HG02938 (cell line): ENCODE measurements around the gene UBAC1.
A peak's percentile ranks its signal among the peaks of the same experiment; 100 is the strongest.
"Not testable (repeated sequence)": the region's sequence is repeated elsewhere in the genome, so short reads cannot be mapped to it uniquely, and the experiment has no call there.

Source experiments
- ATAC-seq: cut with Tn5 transposase; IDR thresholded peaks from one replicate; pipeline ENCODE4 v1.9.1; 2021; ENCODE audit warnings: mild to moderate bottlenecking, moderate library complexity; ENCODE audit not compliant: unreplicated experiment

Gene UBAC1

GRCh38 chr9:135923508-135923907 is 37.7 kb downstream of the UBAC1 start:
- ATAC-seq: no peak

- no peak for ATAC-seq
Observed at GRCh38 chr9:135921749-135922310, 39.3 kb downstream of the UBAC1 start.

- ATAC-seq: no peak
Observed at GRCh38 chr9:135920973-135921585, 40.1 kb downstream of the UBAC1 start.

GRCh38 chr9:135920256-135920930 is 40.8 kb downstream of the UBAC1 start:
- ATAC-seq: no peak

- no peak for ATAC-seq
Observed at GRCh38 chr9:135919318-135919890, 41.8 kb downstream of the UBAC1 start.

- not testable (repeated sequence) for ATAC-seq
Observed at GRCh38 chr9:135916227-135916626, 44.9 kb downstream of the UBAC1 start.

- no peak for ATAC-seq
Observed at GRCh38 chr9:135914921-135915320, 46.3 kb downstream of the UBAC1 start.

GRCh38 chr9:135911233-135911632 is 49.9 kb downstream of the UBAC1 start:
- not testable (repeated sequence) for ATAC-seq

GRCh38 chr9:135910757-135911156 is 50.4 kb downstream of the UBAC1 start:
- ATAC-seq: no peak

- ATAC-seq: no peak
Observed at GRCh38 chr9:135910216-135910615, 51.0 kb downstream of the UBAC1 start.

- no peak for ATAC-seq
Observed at GRCh38 chr9:135909371-135909770, 51.8 kb downstream of the UBAC1 start.

GRCh38 chr9:135908754-135909204 is 52.4 kb downstream of the UBAC1 start:
- no peak for ATAC-seq

GRCh38 chr9:135908093-135908753 is 53.0 kb downstream of the UBAC1 start:
- ATAC-seq: peak; percentile 7

GRCh38 chr9:135907431-135908092 is 53.6 kb downstream of the UBAC1 start, which contains the start of gene CAMSAP1:
TSS of gene CAMSAP1 (minus strand) at chr9:135907546. CDS start at chr9:135907159, 387 bp downstream.
- ATAC-seq: peak; percentile 61

- peak; percentile 11 for ATAC-seq
Observed at GRCh38 chr9:135907006-135907430, 54.2 kb downstream of the UBAC1 start.

- peak; percentile 20 for ATAC-seq
Observed at GRCh38 chr9:135906291-135907005, 54.7 kb downstream of the UBAC1 start.

- no peak for ATAC-seq
Observed at GRCh38 chr9:135905380-135906258, 55.6 kb downstream of the UBAC1 start.

GRCh38 chr9:135903786-135904520 is 57.2 kb downstream of the UBAC1 start:
- no peak for ATAC-seq

- ATAC-seq: no peak
Observed at GRCh38 chr9:135903358-135903656, 57.9 kb downstream of the UBAC1 start.
